GM18520 (cell line): Measurements from ENCODE around the gene SLC32A1.

Source experiments
- ATAC-seq: cut with Tn5 transposase; IDR thresholded peaks from one replicate; pipeline ENCODE4 v1.9.1; 2021; ENCODE audit not compliant: unreplicated experiment

SLC32A1 gene

DNA sequence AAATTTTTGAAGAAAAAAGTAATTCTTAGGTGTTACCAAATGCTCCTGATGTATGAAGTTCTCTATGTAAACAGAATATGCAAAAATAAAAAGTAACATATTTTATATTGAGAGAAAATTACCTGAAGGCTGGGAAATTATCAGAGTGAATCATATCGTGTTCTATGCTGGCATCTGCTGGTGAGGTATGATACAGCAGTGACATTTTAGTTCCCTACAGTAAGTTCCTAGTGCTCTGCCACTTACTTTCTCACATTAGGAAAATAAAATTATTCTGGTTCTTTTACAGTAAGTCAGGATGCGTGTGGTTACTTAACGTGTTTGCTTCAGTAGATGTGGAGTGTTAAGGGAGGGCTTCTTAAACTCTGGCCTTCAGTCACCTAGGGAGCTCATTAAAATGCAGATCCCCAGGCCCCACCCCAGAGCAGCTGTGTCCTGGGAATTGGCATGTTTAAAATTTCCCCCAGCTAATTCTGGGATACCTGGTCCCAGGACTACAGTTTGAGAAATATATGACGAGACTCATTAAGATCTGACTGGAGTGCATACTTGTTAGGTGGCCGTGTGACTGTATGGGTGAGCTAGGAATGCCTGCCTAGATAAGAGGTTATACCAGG lies 27.2 kb downstream of the SLC32A1 start:
- ATAC-seq: no peak

DNA sequence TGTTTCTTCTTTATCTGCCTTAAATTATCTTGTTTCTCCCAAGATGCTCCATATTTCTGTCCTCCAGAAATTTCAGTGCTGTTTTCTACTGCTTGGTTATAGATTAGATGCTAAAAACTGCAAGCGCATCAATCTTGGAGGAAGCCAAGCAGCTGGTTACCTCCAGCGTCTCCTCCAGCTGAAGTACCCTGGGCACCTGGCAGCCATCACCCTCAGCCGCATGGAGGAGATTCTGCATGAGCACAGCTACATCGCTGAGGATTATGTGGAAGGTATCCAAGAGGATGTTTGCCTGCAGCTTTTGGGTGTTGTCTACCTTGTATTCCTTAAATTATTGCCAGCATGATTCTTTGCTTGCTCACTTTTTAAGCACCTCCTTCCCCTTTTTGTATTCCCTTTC lies 27.7 kb downstream of the SLC32A1 start:
- no peak for ATAC-seq

- ATAC-seq: no peak
These were observed 30.6 kb downstream of the SLC32A1 start for GRCh38 chr20:38754924-38755323.

- ATAC-seq: no peak
These were observed 31.1 kb downstream of the SLC32A1 start for GRCh38 chr20:38755324-38755910.

- no peak for ATAC-seq
These were observed 33.0 kb downstream of the SLC32A1 start for GRCh38 chr20:38757145-38757775.

GRCh38 chr20:38759106-38759505 lies 34.8 kb downstream of the SLC32A1 start:
- no peak for ATAC-seq

- ATAC-seq: no peak
These were observed 36.7 kb downstream of the SLC32A1 start for GRCh38 chr20:38760978-38761377.

- ATAC-seq: no peak
These were observed 37.9 kb downstream of the SLC32A1 start for GRCh38 chr20:38762174-38762573.

DNA sequence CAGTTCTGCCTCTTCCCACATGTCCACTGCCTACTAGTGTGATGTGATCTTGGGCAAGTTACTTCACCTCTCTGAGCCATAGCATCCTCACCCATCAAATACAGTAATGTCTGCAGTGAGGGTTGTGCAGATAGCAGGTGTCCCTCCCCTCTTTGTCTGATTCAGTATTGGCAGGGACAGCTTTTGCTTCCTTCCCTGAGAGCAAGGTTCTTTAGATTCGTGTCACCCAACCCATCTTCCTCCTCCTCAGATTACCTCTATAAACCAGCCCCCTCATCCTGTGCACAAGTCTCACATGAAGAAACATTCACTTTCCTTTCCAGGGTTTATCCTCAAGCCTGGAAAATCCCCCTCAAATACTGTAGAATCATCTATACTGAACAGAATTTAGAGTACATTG lies 39.3 kb downstream of the SLC32A1 start:
- ATAC-seq: no peak

DNA sequence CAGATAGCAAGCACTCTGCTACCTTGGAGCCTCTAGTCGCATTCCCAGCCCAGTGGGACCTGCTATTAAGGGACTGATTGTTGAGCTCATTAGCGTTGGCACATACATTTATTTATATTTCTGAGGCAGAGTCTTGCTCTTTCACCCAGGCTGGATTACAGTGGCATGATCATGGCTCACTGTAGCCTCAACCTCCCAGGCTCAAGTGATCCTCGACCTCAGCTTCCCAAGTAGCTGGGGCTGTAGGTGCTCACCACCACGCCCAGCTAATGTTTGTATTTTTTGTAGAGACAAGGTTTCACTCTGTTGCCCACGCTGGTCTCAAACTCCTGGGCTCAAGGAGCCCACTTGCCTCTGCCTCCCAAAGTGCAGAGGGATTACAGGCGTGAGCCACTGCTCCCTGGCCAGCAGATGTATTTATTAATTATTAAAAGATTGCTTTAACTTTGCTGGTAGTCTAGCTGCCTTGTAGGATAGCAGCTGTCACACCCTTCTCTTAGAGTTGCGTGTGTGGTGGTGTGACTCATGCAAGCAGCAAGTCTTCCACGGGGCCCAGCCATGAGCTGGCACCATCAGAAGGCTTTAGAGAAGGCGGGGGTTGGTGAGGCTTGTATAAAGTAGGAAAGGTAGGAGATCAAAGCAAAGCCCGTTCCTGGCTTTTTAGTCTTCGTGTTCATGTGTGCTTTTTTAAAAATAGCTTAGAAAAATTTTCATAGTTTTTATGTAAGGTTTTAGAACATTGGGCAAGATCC lies 40.5 kb downstream of the SLC32A1 start:
- no peak for ATAC-seq

- no peak for ATAC-seq
These were observed 41.8 kb downstream of the SLC32A1 start for GRCh38 chr20:38766071-38766470.

- no peak for ATAC-seq
These were observed 45.4 kb downstream of the SLC32A1 start for GRCh38 chr20:38769376-38770295.

DNA sequence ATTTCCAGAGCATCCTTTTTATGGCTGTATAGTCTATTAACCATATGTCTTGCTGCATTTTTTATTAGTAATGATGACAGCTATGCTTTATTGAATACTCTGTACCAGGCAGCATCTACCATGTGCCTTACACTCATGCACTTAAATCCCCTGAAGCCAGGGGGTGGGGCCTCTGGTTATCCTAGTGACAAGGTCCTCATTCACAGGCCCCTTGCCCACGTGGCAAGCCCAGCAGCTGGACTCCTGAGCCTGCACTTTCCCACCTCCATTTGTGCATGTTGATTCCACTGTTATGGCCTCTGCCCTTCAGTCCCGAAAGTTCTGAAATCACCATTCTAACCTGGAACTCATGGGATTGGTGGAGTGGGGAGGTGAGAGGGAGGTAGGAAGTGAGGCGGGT lies 46.3 kb downstream of the SLC32A1 start:
- no peak for ATAC-seq

GRCh38 chr20:38770970-38771369 lies 46.7 kb downstream of the SLC32A1 start:
- no peak for ATAC-seq

- no peak for ATAC-seq
These were observed 47.3 kb downstream of the SLC32A1 start for GRCh38 chr20:38771621-38772020.

DNA sequence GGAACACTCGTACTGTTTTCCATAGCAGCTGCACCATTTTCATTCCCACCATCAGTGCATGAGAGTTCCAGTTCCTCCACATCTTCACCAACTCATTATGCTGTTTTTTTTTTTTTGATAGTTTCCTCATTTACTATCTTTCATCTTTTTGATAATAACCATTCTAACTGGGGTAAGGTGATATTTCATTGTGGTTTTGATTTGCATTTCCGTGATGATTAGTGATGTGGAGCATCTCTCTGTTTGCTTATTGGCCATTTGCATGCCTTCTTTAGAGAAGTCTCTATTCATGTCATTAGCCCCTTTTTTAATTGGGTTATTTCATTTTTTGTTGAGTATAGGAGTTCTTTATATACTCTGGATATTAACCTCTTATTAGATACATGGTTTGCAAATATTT lies 49.9 kb downstream of the SLC32A1 start:
- no peak for ATAC-seq

DNA sequence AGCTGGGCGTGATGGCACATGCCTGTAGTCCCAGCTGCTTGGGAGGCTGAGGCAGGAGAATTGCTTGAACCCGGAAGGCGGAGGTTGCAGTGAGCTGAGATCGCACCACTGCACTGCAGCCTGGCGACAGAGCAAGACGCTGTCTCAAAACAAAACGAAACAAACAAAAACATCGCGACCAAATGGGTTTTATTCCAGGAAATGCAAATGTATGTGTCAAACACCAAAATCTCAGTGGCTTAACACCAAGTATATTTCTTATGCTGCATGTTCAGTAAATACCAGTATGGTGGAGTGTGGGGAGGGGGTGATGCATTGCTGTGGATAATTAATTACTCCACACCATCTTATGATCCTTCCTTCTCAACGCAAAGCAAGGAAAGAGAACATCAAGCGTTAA lies 52.1 kb downstream of the SLC32A1 start:
- no peak for ATAC-seq
